B cell (primary cell): Measurements from ENCODE around the gene ERC1.

Experiments
- EZH2 ChIP-seq: IDR thresholded peaks from 2 replicates; pipeline ENCODE4 v1.6.1; 2012; ENCODE audit warnings: borderline replicate concordance, low read depth, mild to moderate bottlenecking, moderate library complexity, low read length; ENCODE audit not compliant: insufficient read depth, poor library complexity, severe bottlenecking
- TF ChIP-seq, protein P1 (sequence below): fragments of 200-600 bp; IDR thresholded peaks from one replicate; pipeline ENCODE4 v1.8.0; 2022; ENCODE audit warnings: antibody characterized with exemption, mild to moderate bottlenecking

DNA sequence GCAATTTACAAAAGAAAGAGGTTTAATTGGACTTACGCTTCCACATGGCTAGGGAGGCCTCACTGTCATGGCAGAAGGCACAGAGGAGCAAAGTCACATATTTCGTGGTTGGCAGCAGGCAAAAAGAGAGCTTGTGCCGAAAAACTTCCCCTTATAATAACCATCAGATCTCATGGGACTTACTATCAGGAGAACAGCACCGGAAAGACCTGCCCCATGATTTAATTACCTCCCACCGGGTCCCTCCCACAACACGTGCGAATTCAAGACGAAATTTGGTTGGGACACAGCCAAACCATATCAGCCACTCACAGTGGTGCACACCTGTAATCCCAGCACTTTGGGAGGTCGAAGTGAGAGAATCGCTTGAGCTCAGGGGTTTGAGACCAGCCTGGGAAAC lies 534.8 kb downstream of the ERC1 start:
- TF ChIP-seq, protein P1, sequence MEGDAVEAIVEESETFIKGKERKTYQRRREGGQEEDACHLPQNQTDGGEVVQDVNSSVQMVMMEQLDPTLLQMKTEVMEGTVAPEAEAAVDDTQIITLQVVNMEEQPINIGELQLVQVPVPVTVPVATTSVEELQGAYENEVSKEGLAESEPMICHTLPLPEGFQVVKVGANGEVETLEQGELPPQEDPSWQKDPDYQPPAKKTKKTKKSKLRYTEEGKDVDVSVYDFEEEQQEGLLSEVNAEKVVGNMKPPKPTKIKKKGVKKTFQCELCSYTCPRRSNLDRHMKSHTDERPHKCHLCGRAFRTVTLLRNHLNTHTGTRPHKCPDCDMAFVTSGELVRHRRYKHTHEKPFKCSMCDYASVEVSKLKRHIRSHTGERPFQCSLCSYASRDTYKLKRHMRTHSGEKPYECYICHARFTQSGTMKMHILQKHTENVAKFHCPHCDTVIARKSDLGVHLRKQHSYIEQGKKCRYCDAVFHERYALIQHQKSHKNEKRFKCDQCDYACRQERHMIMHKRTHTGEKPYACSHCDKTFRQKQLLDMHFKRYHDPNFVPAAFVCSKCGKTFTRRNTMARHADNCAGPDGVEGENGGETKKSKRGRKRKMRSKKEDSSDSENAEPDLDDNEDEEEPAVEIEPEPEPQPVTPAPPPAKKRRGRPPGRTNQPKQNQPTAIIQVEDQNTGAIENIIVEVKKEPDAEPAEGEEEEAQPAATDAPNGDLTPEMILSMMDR = no peak
- no peak for TF ChIP-seq EZH2
